Stimulated activated CD8-positive, alpha-beta memory T cell treated with anti-CD3 and anti-CD28 coated beads, Interleukin-12 subunit alpha, Interleukin-12 subunit beta, amount 100 ng/mL, for 1 hour (primary cell): ENCODE measurements around the gene IL22RA1.

Experiments
- DNase-seq: peaks from one replicate; pipeline ENCODE4 v3.0.0-alpha.2; 2020; ENCODE audit warnings: low read depth

The IL22RA1 gene

GRCh38 chr1:24096009-24096738, 46.8 kb downstream of the IL22RA1 start:
- no peak for DNase-seq

- DNase-seq: no peak
Observed at GRCh38 chr1:24095140-24095859, 47.6 kb downstream of the IL22RA1 start.

DNA sequence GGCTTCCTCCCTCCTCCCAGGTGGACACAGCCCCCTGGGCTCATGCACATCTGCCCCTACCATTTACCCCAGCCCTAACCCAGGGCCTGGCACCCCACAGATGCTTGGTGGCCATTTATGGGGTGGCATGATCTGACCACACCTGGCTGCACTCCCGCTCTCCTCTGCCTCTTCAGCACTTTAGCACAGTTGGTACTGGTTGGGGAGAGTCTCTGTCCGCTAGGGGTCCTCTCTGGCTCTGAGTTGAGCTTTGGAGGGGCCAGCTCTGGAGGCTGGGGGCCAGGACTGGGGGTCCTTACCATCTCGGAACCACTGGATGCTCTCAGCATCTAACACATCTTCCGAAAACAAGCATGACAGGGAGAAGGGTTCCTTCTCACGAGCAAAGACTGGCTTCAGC, 48.4 kb downstream of the IL22RA1 start:
- DNase-seq: no peak

DNA sequence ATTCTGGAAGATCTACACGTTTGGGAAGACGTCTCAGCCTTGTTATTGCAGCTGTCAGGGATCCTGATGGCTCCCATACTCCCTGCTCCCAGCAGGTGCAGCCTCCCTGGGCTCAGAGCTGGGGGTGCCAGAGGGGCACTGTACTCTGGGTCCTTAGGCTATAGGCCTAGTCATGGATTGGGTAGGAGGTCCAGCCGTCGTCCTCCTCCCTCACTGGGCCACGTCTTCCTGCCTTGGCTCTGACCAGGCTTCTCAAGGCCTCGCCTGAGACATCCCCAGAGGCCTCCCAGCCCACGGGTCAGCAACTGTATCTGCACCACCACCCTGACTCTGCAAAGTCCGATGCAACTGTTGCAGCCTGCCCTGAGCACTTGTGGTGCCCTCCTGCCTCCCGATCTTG, 49.2 kb downstream of the IL22RA1 start:
- DNase-seq: no peak

- no peak for DNase-seq
Observed at GRCh38 chr1:24092979-24093378, 50.0 kb downstream of the IL22RA1 start.

- no peak for DNase-seq
Observed at GRCh38 chr1:24091971-24092482, 50.9 kb downstream of the IL22RA1 start.

GRCh38 chr1:24090736-24091135, 52.2 kb downstream of the IL22RA1 start:
- DNase-seq: no peak

DNA sequence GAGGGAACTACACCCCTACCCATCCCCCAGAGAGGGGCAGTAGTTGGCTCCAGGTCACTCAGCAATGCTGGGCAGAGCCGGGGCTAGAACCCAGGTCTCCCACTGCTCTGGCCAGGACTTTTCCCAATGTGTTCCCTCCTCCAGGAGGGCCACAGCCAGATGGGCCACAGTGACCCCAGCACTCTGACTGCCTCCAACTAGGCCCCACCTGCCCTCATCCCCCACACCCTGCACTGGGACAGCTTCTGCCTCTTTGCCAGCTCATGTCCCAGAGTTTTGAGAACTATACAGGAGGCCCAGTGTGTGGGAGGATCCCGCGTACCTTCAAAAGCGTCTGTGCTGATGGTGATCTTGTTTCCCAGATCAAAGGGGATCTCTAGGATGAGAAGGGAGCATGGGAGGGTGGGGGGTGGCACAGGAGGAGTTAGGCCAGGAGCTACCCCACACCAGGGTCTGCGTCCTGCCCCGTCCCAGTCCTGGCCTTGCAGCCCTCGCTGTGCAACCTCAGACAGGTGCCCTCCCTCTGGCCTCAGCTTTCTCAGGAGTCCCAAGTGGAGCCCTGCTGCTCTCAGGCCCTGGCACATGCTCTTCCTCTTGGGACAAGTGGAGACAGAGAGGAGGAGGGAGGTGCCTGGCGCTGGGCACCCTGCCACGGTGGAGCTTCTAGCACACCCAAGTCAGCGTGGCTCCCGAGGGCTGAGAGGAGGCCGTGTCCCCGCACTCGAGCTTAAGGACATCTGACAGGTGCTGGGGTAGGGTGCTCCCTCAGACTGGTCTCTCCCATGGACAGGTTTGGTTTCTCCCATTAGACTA, 53.0 kb downstream of the IL22RA1 start:
- DNase-seq: no peak

- DNase-seq: no peak
Observed at GRCh38 chr1:24089027-24089742, 53.8 kb downstream of the IL22RA1 start.

- no peak for DNase-seq
Observed at GRCh38 chr1:24086466-24086865, 56.5 kb downstream of the IL22RA1 start.

GRCh38 chr1:24085546-24085945, 57.4 kb downstream of the IL22RA1 start:
- DNase-seq: no peak

- DNase-seq: no peak
Observed at GRCh38 chr1:24085007-24085406, 57.9 kb downstream of the IL22RA1 start.

- DNase-seq: no peak
Observed at GRCh38 chr1:24084050-24084449, 58.9 kb downstream of the IL22RA1 start.

- no peak for DNase-seq
Observed at GRCh38 chr1:24082372-24082771, 60.6 kb downstream of the IL22RA1 start.

DNA sequence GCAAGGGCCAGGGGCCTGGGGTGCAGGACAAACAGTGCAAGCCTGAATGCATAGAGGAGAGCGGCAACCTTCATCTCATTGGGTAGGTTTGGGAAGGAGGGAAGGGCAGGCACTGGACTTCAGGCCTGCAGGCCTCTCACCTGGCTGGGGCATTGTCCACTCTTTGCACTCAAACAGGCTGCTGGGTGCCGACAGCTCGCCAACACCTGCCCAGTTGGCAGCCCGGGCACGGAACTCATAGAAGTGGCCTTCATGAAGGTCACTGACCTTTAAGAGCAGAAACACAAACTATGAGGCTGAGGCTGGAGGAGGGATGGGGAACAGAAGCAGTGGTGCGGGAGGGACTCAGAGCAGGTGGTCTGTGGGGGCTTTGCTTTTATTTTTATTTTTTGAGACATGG, 61.8 kb downstream of the IL22RA1 start:
- no peak for DNase-seq

GRCh38 chr1:24080131-24080530, 62.8 kb downstream of the IL22RA1 start:
- no peak for DNase-seq

DNA sequence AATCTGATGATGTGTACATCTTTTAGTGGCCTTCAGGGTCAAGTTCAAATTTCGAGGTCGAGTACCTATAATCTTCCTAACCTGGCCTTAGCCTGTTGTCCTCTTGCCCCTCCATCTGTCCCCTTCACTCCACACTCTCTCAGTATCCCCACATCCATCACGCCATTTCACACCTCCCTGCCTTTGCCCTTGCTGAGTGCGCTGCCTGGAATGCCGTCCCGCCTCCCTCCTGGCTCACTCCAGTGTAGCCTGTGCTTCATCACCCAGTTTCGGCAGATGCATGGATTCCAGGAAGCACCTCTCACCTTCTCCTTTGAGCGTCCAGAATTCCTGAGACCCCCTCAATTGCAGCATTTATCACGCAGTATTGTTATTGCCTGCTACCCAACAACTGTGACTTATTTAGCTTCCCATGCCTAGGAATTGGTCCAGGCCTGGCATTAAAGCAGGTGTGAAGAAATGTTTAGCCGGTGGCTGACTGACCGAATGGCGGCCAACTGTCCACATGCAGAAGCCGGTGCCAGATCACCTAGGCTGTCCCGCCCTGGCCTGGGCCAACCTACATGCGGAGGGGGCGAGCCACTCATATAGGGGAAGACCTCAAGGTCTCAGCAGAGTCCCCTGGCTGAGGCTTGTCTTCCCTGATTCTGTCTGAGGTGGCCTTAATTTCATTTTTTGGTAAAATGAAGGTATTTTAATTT, 65.5 kb downstream of the IL22RA1 start:
- no peak for DNase-seq

DNA sequence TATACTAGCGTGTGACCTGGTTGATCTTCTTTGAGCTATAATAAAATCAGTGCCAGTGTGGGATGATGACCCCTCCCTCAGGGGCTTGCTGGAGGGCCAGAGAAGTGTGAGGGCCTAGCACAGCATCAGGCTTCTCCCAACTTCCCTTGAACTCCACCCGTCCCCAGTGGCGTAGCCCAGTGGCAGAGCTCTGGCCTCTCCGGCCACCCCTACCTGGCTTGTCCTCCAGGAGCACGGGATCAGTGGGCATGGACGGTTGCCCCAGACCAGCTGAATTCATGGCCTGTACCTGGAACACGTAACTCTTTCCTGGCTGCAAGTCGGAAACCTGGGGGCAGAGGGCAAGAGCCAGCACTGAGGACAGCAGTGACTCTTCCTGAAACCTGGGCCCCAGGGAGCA, 67.0 kb downstream of the IL22RA1 start:
- no peak for DNase-seq

GRCh38 chr1:24075590-24075854, 67.4 kb downstream of the IL22RA1 start:
- DNase-seq: no peak

GRCh38 chr1:24074817-24075589, 67.9 kb downstream of the IL22RA1 start:
- no peak for DNase-seq

DNA sequence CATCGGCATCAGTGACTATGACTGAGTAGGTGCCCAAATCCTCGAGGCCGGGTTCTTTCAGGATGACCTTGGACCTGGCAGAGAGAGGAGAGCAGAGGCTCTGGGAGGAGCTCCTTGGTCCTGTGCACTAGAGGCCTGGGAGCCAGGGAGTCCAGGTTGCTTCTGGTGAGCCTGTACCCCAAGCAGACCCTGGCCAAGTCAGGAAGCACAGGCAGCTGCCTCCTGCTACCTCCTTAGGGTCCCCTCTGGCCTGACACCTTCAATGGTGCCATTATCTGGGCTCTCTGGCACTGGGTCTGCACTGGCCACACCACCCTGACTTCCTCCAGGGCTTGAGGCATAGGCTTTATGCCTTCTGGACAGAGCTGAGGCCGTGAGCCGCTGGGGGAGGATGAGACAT, 68.7 kb downstream of the IL22RA1 start:
- no peak for DNase-seq
